IMR-90 (cell line): ENCODE measurements around the gene SLC12A8. TPM values are rescaled to one million over a fixed set of nuclear protein-coding genes. Genes with fewer than 3 reads are reported as not detected.

ENCODE experiments used
- ATAC-seq: fragments of 200-7000 bp; cut with Tn5 transposase; 2 replicates; pipeline ENCODE4 v1.9.1; 2020; ENCODE audit warnings: low read depth, mild to moderate bottlenecking, moderate library complexity
- BruUV-seq: library from RNA; stranded (reverse); fragments of 400-500 nt; replicated peaks from 2 replicates; lab custom pipeline; 2021; lab: Mats Ljungman, UMichigan
- CTCF ChIA-PET: fragments of 300-600 bp; formaldehyde crosslinking; extraction: SDS; loops from one replicate; lab custom pipeline; 2021; ENCODE audit warnings: antibody characterized with exemption; lab: Yijun Ruan, JAX
- POLR2A ChIA-PET: fragments of 300-600 bp; sonication (Branson Sonifier 250); formaldehyde crosslinking; loops from one replicate; lab custom pipeline; 2022; ENCODE audit warnings: antibody characterized with exemption; ENCODE audit not compliant: unreplicated experiment; lab: Charles Lee
- DNase-seq: peaks from one replicate; pipeline ENCODE4 v3.0.0; 2013
- H2AFZ ChIP-seq: replicated peaks from 2 replicates; pipeline ENCODE3; 2013; ENCODE audit warnings: low read length, mild to moderate bottlenecking; ENCODE audit not compliant: poor library complexity
- H2AK5ac ChIP-seq: 2 replicates; pipeline ENCODE4 v1.6.1; 2013; ENCODE audit warnings: low read depth, low read length, inconsistent platforms
- H2AK9ac ChIP-seq: replicated peaks from 2 replicates; pipeline ENCODE3; 2013; ENCODE audit warnings: mild to moderate bottlenecking, low read depth, low read length, moderate library complexity; ENCODE audit not compliant: poor library complexity
- H2BK120ac ChIP-seq: 2 replicates; pipeline ENCODE4 v1.6.1; 2013; ENCODE audit warnings: low read depth, low read length, inconsistent platforms
- H2BK15ac ChIP-seq: 3 replicates; pipeline ENCODE4 v1.6.1; 2013; ENCODE audit warnings: low read depth, low read length, inconsistent platforms
- H2BK20ac ChIP-seq: 2 replicates; pipeline ENCODE4 v1.6.1; 2013; ENCODE audit warnings: low read depth, mild to moderate bottlenecking, inconsistent platforms, low read length, moderate library complexity
- H2BK5ac ChIP-seq: 2 replicates; pipeline ENCODE4 v1.6.1; 2013; ENCODE audit warnings: mild to moderate bottlenecking, low read depth, low read length, inconsistent platforms; ENCODE audit not compliant: poor library complexity, severe bottlenecking
- H3K14ac ChIP-seq: replicated peaks from 2 replicates; pipeline ENCODE4 v1.6.1; 2013; ENCODE audit warnings: low read depth, low read length, inconsistent platforms
- H3K18ac ChIP-seq: 2 replicates; pipeline ENCODE4 v1.6.1; 2013; ENCODE audit warnings: low read depth, low read length, control low read depth
- H3K23ac ChIP-seq: 2 replicates; pipeline ENCODE4 v1.6.1; 2013; ENCODE audit warnings: low read depth, low read length, inconsistent platforms
- H3K27ac ChIP-seq: 2 replicates; pipeline ENCODE4 v1.5.1; 2013; ENCODE audit warnings: mild to moderate bottlenecking, control low read depth, low read length; ENCODE audit not compliant: insufficient read depth
- H3K27me3 ChIP-seq: 2 replicates; pipeline ENCODE4 v1.6.1; 2013; ENCODE audit warnings: low read length; ENCODE audit not compliant: control insufficient read depth, insufficient read depth
- H3K36me3 ChIP-seq: 2 replicates; pipeline ENCODE4 v1.6.1; 2013; ENCODE audit warnings: low read length, mixed read lengths; ENCODE audit not compliant: control insufficient read depth, insufficient read depth
- H3K4ac ChIP-seq: 2 replicates; pipeline ENCODE4 v1.6.1; 2013; ENCODE audit warnings: low read depth, low read length, inconsistent platforms
- H3K4me1 ChIP-seq: 2 replicates; pipeline ENCODE4 v1.6.1; 2013; ENCODE audit warnings: low read length, mixed read lengths; ENCODE audit not compliant: control insufficient read depth, insufficient read depth
- H3K4me2 ChIP-seq: 2 replicates; pipeline ENCODE4 v1.6.1; 2013; ENCODE audit warnings: low read depth, mild to moderate bottlenecking, control low read depth, low read length, moderate library complexity
- H3K4me3 ChIP-seq: 2 replicates; pipeline ENCODE4 v1.5.1; 2013; ENCODE audit warnings: low read depth, mild to moderate bottlenecking, control low read depth, low read length, moderate library complexity; ENCODE audit not compliant: insufficient read depth
- H3K56ac ChIP-seq: 2 replicates; pipeline ENCODE4 v1.6.1; 2013; ENCODE audit warnings: low read length, inconsistent platforms; ENCODE audit not compliant: insufficient read depth; ENCODE audit errors: extremely low read depth
- H3K79me1 ChIP-seq, 2 experiments: 2 replicates each; pipeline ENCODE4 v1.6.1; 2013; ENCODE audit warnings: low read length in 2 of 2, inconsistent platforms in 1 of 2, low read depth in 1 of 2
- H3K9ac ChIP-seq: 2 replicates; pipeline ENCODE4 v1.6.1; 2013; ENCODE audit warnings: low read depth, low read length, control low read depth
- H3K9me1 ChIP-seq: 2 replicates; pipeline ENCODE4 v1.6.1; 2013; ENCODE audit warnings: low read length, inconsistent platforms; ENCODE audit not compliant: insufficient read depth
- H3K9me3 ChIP-seq: 2 replicates; pipeline ENCODE4 v1.6.1; 2013; ENCODE audit warnings: low read length; ENCODE audit not compliant: control insufficient read depth, insufficient read depth
- H4K20me1 ChIP-seq: 2 replicates; pipeline ENCODE4 v1.6.1; 2013; ENCODE audit warnings: low read length, inconsistent platforms; ENCODE audit not compliant: insufficient read depth
- H4K5ac ChIP-seq: 2 replicates; pipeline ENCODE4 v1.6.1; 2013; ENCODE audit warnings: mild to moderate bottlenecking, low read depth, low read length, control low read depth
- H4K8ac ChIP-seq, 2 experiments: 2 replicates each; pipeline ENCODE4 v1.6.1; 2013; ENCODE audit warnings: low read depth in 2 of 2, low read length in 2 of 2, control low read depth in 1 of 2, inconsistent platforms in 1 of 2
- H4K91ac ChIP-seq: 2 replicates; pipeline ENCODE4 v1.6.1; 2013; ENCODE audit warnings: low read depth, low read length, inconsistent platforms; ENCODE audit not compliant: insufficient read depth
- BHLHE40 ChIP-seq: fragments of 150-350 bp; IDR thresholded peaks from 2 replicates; pipeline ENCODE4 v1.6.1; 2016; ENCODE audit warnings: mild to moderate bottlenecking, low read depth, low read length
- CEBPB ChIP-seq: IDR thresholded peaks from 2 replicates; pipeline ENCODE4 v1.6.1; 2012; ENCODE audit warnings: low read depth, low read length, improper control_type of control experiment
- ELK1 ChIP-seq: fragments of 150-350 bp; IDR thresholded peaks from 2 replicates; pipeline ENCODE4 v1.6.1; 2016; ENCODE audit warnings: low read depth, mild to moderate bottlenecking, low read length, moderate library complexity, borderline replicate concordance
- FOS ChIP-seq: fragments of 150-350 bp; IDR thresholded peaks from 2 replicates; pipeline ENCODE4 v1.6.1; 2016; ENCODE audit warnings: low read depth, low read length
- MAFK ChIP-seq: IDR thresholded peaks from 2 replicates; pipeline ENCODE4 v1.6.1; 2012; ENCODE audit warnings: low read depth, low read length, improper control_type of control experiment
- MAZ ChIP-seq: IDR thresholded peaks from 2 replicates; pipeline ENCODE4 v1.6.1; 2012; ENCODE audit warnings: low read depth, mild to moderate bottlenecking, low read length, improper control_type of control experiment, moderate library complexity, borderline replicate concordance
- MXI1 ChIP-seq: IDR thresholded peaks from 2 replicates; pipeline ENCODE4 v1.6.1; 2012; ENCODE audit warnings: low read depth, mild to moderate bottlenecking, low read length, moderate library complexity, borderline replicate concordance
- NFE2L2 ChIP-seq: fragments of 150-350 bp; IDR thresholded peaks from 2 replicates; pipeline ENCODE4 v1.6.1; 2016; ENCODE audit warnings: low read depth, mild to moderate bottlenecking, low read length
- POLR2A ChIP-seq: IDR thresholded peaks from 2 replicates; pipeline ENCODE4 v1.6.1; 2012; ENCODE audit warnings: mild to moderate bottlenecking, low read depth, low read length
- RCOR1 ChIP-seq: IDR thresholded peaks from 2 replicates; pipeline ENCODE4 v1.6.1; 2012; ENCODE audit warnings: mild to moderate bottlenecking, low read length, improper control_type of control experiment; ENCODE audit not compliant: insufficient replicate concordance
- RFX5 ChIP-seq: IDR thresholded peaks from 2 replicates; pipeline ENCODE4 v1.8.0; 2012; ENCODE audit warnings: low read depth, mild to moderate bottlenecking, low read length, moderate library complexity
- SMC3 ChIP-seq: fragments of 150-350 bp; IDR thresholded peaks from 2 replicates; pipeline ENCODE4 v1.6.1; 2016; ENCODE audit warnings: low read depth, mild to moderate bottlenecking, antibody characterized with exemption, low read length, moderate library complexity
- WGBS, 2 experiments: methylation state at CpG; one replicate each; pipeline versions ENCODE4 v1.1.5 to v1.1.7; 2013; ENCODE audit warnings: missing lambda C conversion rate in 2 of 2; ENCODE audit not compliant: insufficient read length in 1 of 2; ENCODE audit errors: extremely low coverage in 2 of 2; 5-methylcytosine and 5-hydroxymethylcytosine counted together
- dilution Hi-C: fragments of 300-500 bp; cut with HindIII; formaldehyde crosslinking; loops from one replicate; pipeline ENCODE4 v1.14.3; 2018; ENCODE audit warnings: low sequenced_read_pairs; ENCODE audit not compliant: unreplicated experiment
- in situ Hi-C: fragments of 300-500 bp; cut with MboI; formaldehyde crosslinking; loops from 3 replicates; pipeline ENCODE4 v1.14.3; 2019; ENCODE audit warnings: low sequenced_read_pairs, inconsistent platforms, mixed read lengths
- intact Hi-C: fragments of 100-400 bp; cut with micrococcal nuclease; formaldehyde crosslinking; loops from 2 replicates; pipeline ENCODE4 v1.10.0; 2022
- polyA plus RNA-seq, 3 experiments: library from polyadenylated mRNA; depleted of rRNA; stranded (reverse); fragments of >200 nt; gene quantifications; 2 replicates each; pipeline ENCODE4 v1.2.3, GENCODE V29; 2012; ENCODE audit warnings: low replicate concordance in 1 of 3
- total RNA-seq: library from RNA; depleted of rRNA; stranded (reverse); fragments of >200 nt; gene quantifications from 2 replicates; pipeline ENCODE4 v1.2.3, GENCODE V29; 2012

The SLC12A8 gene
- total and polyA plus RNA-seq, 2 of the 4 experiments (the other 2 are of a cell fraction), result 2.2 to 4.3 TPM

- TF ChIP-seq MXI1 (no peak), NFE2L2 (no peak)
These were observed 47.2 kb downstream of the SLC12A8 start (continued) for GRCh38 chr3:125165189-125165947.

GRCh38 chr3:125163739-125164601, 48.6 kb downstream of the SLC12A8 start:
- no peak overlapping the region for H3K56ac ChIP-seq
- peak overlapping the region; percentile 31 for H2AK9ac ChIP-seq
- peak; percentile 39; the same call in 1 of the 2 replicates for ATAC-seq
- no peaks in the 10 kb centered on the region for H3K9me3 ChIP-seq
- dilution Hi-C loops (no loop called here), intact Hi-C loops (loop anchor here (2.0 kb wide), 1 partner anchor 235 kb away; no protein-coding TSS in a partner anchor), in situ Hi-C loops (no loop called here)
- peaks cover 14% of the 10 kb centered on the region for H3K4me1 ChIP-seq
- H3K27ac ChIP-seq, result no peak overlapping the region
- ChIA-PET POLR2A (no interaction called here), CTCF (interaction anchor here (0.6 kb wide), 2 partner anchors 102 to 108 kb away, joined by 3 read pairs; no protein-coding TSS in a partner anchor)
- H3K4me2 ChIP-seq, result no peak overlapping the region
- no peaks in the 10 kb centered on the region for H3K79me1 ChIP-seq
- no peak overlapping the region for H4K8ac ChIP-seq
- H3K9ac ChIP-seq, result no peak overlapping the region
- H3K23ac ChIP-seq, result no peak overlapping the region
- no peaks in the 10 kb centered on the region for H3K27me3 ChIP-seq
- no TSS peak for BruUV-seq
- H2AFZ ChIP-seq, result no peak overlapping the region
- peak overlapping the region; percentile 38 for H2BK20ac ChIP-seq
- H3K14ac ChIP-seq, result peak overlapping the region; percentile 39; the same call in 1 of the 2 replicates
- peak overlapping the region; percentile 53 for H2BK120ac ChIP-seq
- peak overlapping the region; percentile 39; the same call in 1 of the 2 replicates for H3K4ac ChIP-seq
- peak overlapping the region; percentile 83; the same call in 1 of the 3 replicates for H2BK15ac ChIP-seq
- peak overlapping the region; percentile 56; the same call in 1 of the 2 replicates for H2AK5ac ChIP-seq
- 0 out of 2 replicates have a peak overlapping the region, but pooled peaks have one; percentile 9 for H3K18ac ChIP-seq
- H4K5ac ChIP-seq, result no peak overlapping the region
- 100% methylated on average over 3 of the region's 15 CpGs; no CpG with 5 or more reads in 1 of the 2 experiments for WGBS, 2 experiments
- no peak overlapping the region for H3K4me3 ChIP-seq
- H4K20me1 ChIP-seq, result no peaks in the 10 kb centered on the region
- no peak for DNase-seq
- no peak overlapping the region for H2BK5ac ChIP-seq
- H4K91ac ChIP-seq, result peak overlapping the region; percentile 33
- peaks cover 2% of the 10 kb centered on the region; the same call in 1 of the 2 replicates for H3K9me1 ChIP-seq
- H3K36me3 ChIP-seq, result no peaks in the 10 kb centered on the region
- TF ChIP-seq MAZ, result no peak
- no peak for TF ChIP-seq MAFK
- no peak for TF ChIP-seq NFE2L2
- no peak for TF ChIP-seq FOS
- no peak for TF ChIP-seq CEBPB
- TF ChIP-seq POLR2A, result no peak
- no peak for TF ChIP-seq BHLHE40
- TF ChIP-seq ELK1, result no peak
- no peak for TF ChIP-seq RFX5
- no peak for TF ChIP-seq RCOR1
- TF ChIP-seq SMC3, result 0 out of 2 replicates have a peak, but pooled peaks have one; percentile 7
